ENCODE measurements around the gene FAM161A.

FAM161A gene

GRCh38 chr2:61775956-61776570 is 77.8 kb downstream of the FAM161A start:
- DNase-seq, result no peak

All from activated CD4-positive, alpha-beta T cell treated with anti-CD3 and anti-CD28 coated beads, Interleukin-10, Interleukin-2, amounts not matched to agents 100 ng/mL and 50 ng/mL, durations not matched to agents 16 hours and 8 hours (primary cell).